ENCODE measurements around the gene UMODL1.

UMODL1 gene

GRCh38 chr21:42061986-42062235 lies 9.2 kb upstream of the UMODL1 start:
- no peak overlapping the region for H3K27ac ChIP-seq

GRCh38 chr21:42062236-42063022 lies 8.7 kb upstream of the UMODL1 start:
- H3K27me3 ChIP-seq (ENCODE audit: control insufficient read depth, insufficient read depth, low read length): no peaks in the 10 kb centered on the region
- H3K4me1 ChIP-seq: peaks cover 3% of the 10 kb centered on the region

More at GRCh38 chr21:42061986-42062235, 9.2 kb upstream of the UMODL1 start:
- H3K4me2 ChIP-seq (ENCODE audit: low read length): no peak overlapping the region
- peaks cover 3% of the 10 kb centered on the region for H3K4me1 ChIP-seq
- H3K4me3 ChIP-seq (ENCODE audit: low read depth, low read length): no peak overlapping the region
- no peaks in the 10 kb centered on the region for H3K9me3 ChIP-seq (ENCODE audit: control insufficient read depth, low read length)
- no peaks in the 10 kb centered on the region for H3K36me3 ChIP-seq (ENCODE audit: control insufficient read depth, insufficient read depth, low read length)
- no peaks in the 10 kb centered on the region for H3K27me3 ChIP-seq (ENCODE audit: control insufficient read depth, insufficient read depth, low read length)
- TF ChIP-seq CTCF (IDR thresholded peaks at IDR 0.05): no peak
- H3K9ac ChIP-seq: no peak overlapping the region
- H2AFZ ChIP-seq: no peak overlapping the region
- H3K79me2 ChIP-seq: no peaks in the 10 kb centered on the region

GRCh38 chr21:42063191-42063570 lies 7.9 kb upstream of the UMODL1 start:
- Histone ChIP-seq H3K9me3 (ENCODE audit: control insufficient read depth, low read length) (no peaks in the 10 kb centered on the region), H2AFZ (no peak overlapping the region), H3K79me2 (no peaks in the 10 kb centered on the region), H3K36me3 (ENCODE audit: control insufficient read depth, insufficient read depth, low read length) (no peaks in the 10 kb centered on the region), H3K9ac (no peak overlapping the region), H3K4me3 (ENCODE audit: low read depth, low read length) (no peak overlapping the region), H3K4me1 (no peaks in the 10 kb centered on the region), H3K4me2 (ENCODE audit: low read length) (no peak overlapping the region), H3K27me3 (ENCODE audit: control insufficient read depth, insufficient read depth, low read length) (no peaks in the 10 kb centered on the region), H3K27ac (no peak overlapping the region)
- no peak for TF ChIP-seq CTCF (IDR thresholded peaks at IDR 0.05)

More at GRCh38 chr21:42062236-42063022, 8.7 kb upstream of the UMODL1 start:
- Histone ChIP-seq H3K79me2 (no peaks in the 10 kb centered on the region), H3K9me3 (ENCODE audit: control insufficient read depth, low read length) (no peaks in the 10 kb centered on the region), H3K4me3 (ENCODE audit: low read depth, low read length) (no peak overlapping the region), H3K9ac (no peak overlapping the region), H3K36me3 (ENCODE audit: control insufficient read depth, insufficient read depth, low read length) (no peaks in the 10 kb centered on the region), H2AFZ (no peak overlapping the region), H3K4me2 (ENCODE audit: low read length) (no peak overlapping the region), H3K27ac (no peak overlapping the region)
- no peak for TF ChIP-seq CTCF (IDR thresholded peaks at IDR 0.05)

- Histone ChIP-seq H3K79me2 (no peaks in the 10 kb centered on the region), H2AFZ (no peak overlapping the region), H3K4me2 (ENCODE audit: low read length) (no peak overlapping the region), H3K36me3 (ENCODE audit: control insufficient read depth, insufficient read depth, low read length) (no peaks in the 10 kb centered on the region), H3K4me1 (no peaks in the 10 kb centered on the region), H3K4me3 (ENCODE audit: low read depth, low read length) (no peak overlapping the region), H3K27me3 (ENCODE audit: control insufficient read depth, insufficient read depth, low read length) (no peaks in the 10 kb centered on the region), H3K27ac (no peak overlapping the region), H3K9me3 (ENCODE audit: control insufficient read depth, low read length) (no peaks in the 10 kb centered on the region), H3K9ac (no peak overlapping the region)
- no peak for TF ChIP-seq CTCF (IDR thresholded peaks at IDR 0.05)
These were observed 7.3 kb upstream of the UMODL1 start for GRCh38 chr21:42063571-42064521.

Measured in parathyroid adenoma (tissue), 2 donors.